Stimulated activated CD8-positive, alpha-beta memory T cell treated with anti-CD3 and anti-CD28 coated beads, Interleukin-7, amount 100 ng/mL, for 4 hours (primary cell): ENCODE measurements around the gene HAUS3.
"Not testable (repeated sequence)": the region's sequence is repeated elsewhere in the genome, so short reads cannot be mapped to it uniquely, and the experiment has no call there.

Experiments
- DNase-seq, 2 donors: peaks; one replicate each; pipeline ENCODE4 v3.0.0-alpha.2; 2020; ENCODE audit warnings: low read depth in 2 of 2

Gene HAUS3

GRCh38 chr4:2251795-2252529 is 10.0 kb upstream of the HAUS3 start:
- DNase-seq: no peak

- no peak for DNase-seq
These were observed 9.3 kb upstream of the HAUS3 start for GRCh38 chr4:2251073-2251794.

- no peak for DNase-seq
These were observed 8.6 kb upstream of the HAUS3 start for GRCh38 chr4:2250357-2251072.

GRCh38 chr4:2249526-2250356 is 7.8 kb upstream of the HAUS3 start:
- no peak for DNase-seq

GRCh38 chr4:2248821-2249261 is 6.9 kb upstream of the HAUS3 start:
- no peak for DNase-seq

GRCh38 chr4:2248044-2248780 is 6.3 kb upstream of the HAUS3 start:
- DNase-seq: no peak

- no peak for DNase-seq
These were observed 5.5 kb upstream of the HAUS3 start for GRCh38 chr4:2247128-2248043.

- no peak for DNase-seq
These were observed 4.6 kb upstream of the HAUS3 start for GRCh38 chr4:2246384-2247127.

- no peak for DNase-seq
These were observed 3.9 kb upstream of the HAUS3 start for GRCh38 chr4:2245787-2246275.

GRCh38 chr4:2245057-2245786 is 3.3 kb upstream of the HAUS3 start:
- DNase-seq: no peak

GRCh38 chr4:2243681-2244380 is 1.9 kb upstream of the HAUS3 start:
- no peak for DNase-seq

GRCh38 chr4:2241003-2241402 is 918 bp downstream of the HAUS3 start:
- DNase-seq: no peak

GRCh38 chr4:2236944-2237666 is 4.8 kb downstream of the HAUS3 start:
- DNase-seq: no peak

- no peak for DNase-seq
These were observed 10.8 kb downstream of the HAUS3 start for GRCh38 chr4:2231082-2231481.

- no peak for DNase-seq
These were observed 15.7 kb downstream of the HAUS3 start for GRCh38 chr4:2226261-2226660.

GRCh38 chr4:2222838-2223237 is 19.1 kb downstream of the HAUS3 start:
- DNase-seq: no peak

GRCh38 chr4:2221378-2221777 is 20.5 kb downstream of the HAUS3 start:
- not testable (repeated sequence) for DNase-seq
